HG03045 (cell line): ENCODE results near the gene WDR81.
"Not testable (repeated sequence)": the region's sequence is repeated elsewhere in the genome, so short reads cannot be mapped to it uniquely, and the experiment has no call there.

Experiments
- ATAC-seq: cut with Tn5 transposase; IDR thresholded peaks from one replicate; pipeline ENCODE4 v1.9.1; 2021; ENCODE audit warnings: mild to moderate bottlenecking, moderate library complexity; ENCODE audit not compliant: unreplicated experiment

The WDR81 gene

GRCh38 chr17:1730326-1731193 lies 6.1 kb downstream of the WDR81 start:
- no peak for ATAC-seq

GRCh38 chr17:1731194-1731506 lies 6.6 kb downstream of the WDR81 start:
- no peak for ATAC-seq

- ATAC-seq, result no peak
Observed at GRCh38 chr17:1732241-1732832, 7.8 kb downstream of the WDR81 start.

- ATAC-seq, result no peak
Observed at GRCh38 chr17:1732833-1733321, 8.4 kb downstream of the WDR81 start.

GRCh38 chr17:1733759-1734158 lies 9.3 kb downstream of the WDR81 start:
- ATAC-seq, result no peak

GRCh38 chr17:1735418-1735817 lies 10.9 kb downstream of the WDR81 start:
- ATAC-seq, result no peak

- no peak for ATAC-seq
Observed at GRCh38 chr17:1735834-1736347, 11.4 kb downstream of the WDR81 start.

GRCh38 chr17:1736348-1737281 lies 12.1 kb downstream of the WDR81 start:
- no peak for ATAC-seq

GRCh38 chr17:1737531-1738291 lies 13.2 kb downstream of the WDR81 start:
- ATAC-seq, result no peak

GRCh38 chr17:1741899-1742298 lies 17.4 kb downstream of the WDR81 start:
- not testable (repeated sequence) for ATAC-seq

GRCh38 chr17:1742371-1743087 lies 18.0 kb downstream of the WDR81 start, which contains the start of gene SERPINF2:
Gene SERPINF2 (plus strand): TSS chr17:1742871. CDS start chr17:1744996, 2,125 bp downstream.
- no peak for ATAC-seq

GRCh38 chr17:1743088-1743439 lies 18.6 kb downstream of the WDR81 start:
- no peak for ATAC-seq

GRCh38 chr17:1744551-1745512 lies 20.3 kb downstream of the WDR81 start:
- ATAC-seq, result no peak

- ATAC-seq, result no peak
Observed at GRCh38 chr17:1745513-1746020, 21.1 kb downstream of the WDR81 start.

- ATAC-seq, result no peak
Observed at GRCh38 chr17:1746975-1747543, 22.6 kb downstream of the WDR81 start.

GRCh38 chr17:1750628-1751027 lies 26.1 kb downstream of the WDR81 start:
- ATAC-seq, result no peak

- no peak for ATAC-seq
Observed at GRCh38 chr17:1752425-1753262, 28.1 kb downstream of the WDR81 start.
